Glutamatergic neuron (in vitro differentiated cells): Measurements from ENCODE around the gene KIAA0753. TPM values are rescaled to one million over a fixed set of nuclear protein-coding genes. Genes with fewer than 3 reads are reported as not detected.

ENCODE experiments used
- DNase-seq: peaks from one replicate; pipeline ENCODE4 v3.0.0; 2022
- H3K27ac Mint-ChIP-seq: one replicate; pipeline ENCODE4 v1.8.0; 2020; ENCODE audit warnings: mild to moderate bottlenecking, mixed read lengths, inconsistent platforms; ENCODE audit not compliant: unreplicated experiment
- H3K27me3 Mint-ChIP-seq: one replicate; pipeline ENCODE4 v1.8.0; 2020; ENCODE audit warnings: mild to moderate bottlenecking, moderate library complexity, mixed read lengths, inconsistent platforms; ENCODE audit not compliant: unreplicated experiment
- H3K36me3 Mint-ChIP-seq: one replicate; pipeline ENCODE4 v1.8.0; 2020; ENCODE audit warnings: mild to moderate bottlenecking, mixed read lengths, inconsistent platforms; ENCODE audit not compliant: unreplicated experiment
- H3K4me1 Mint-ChIP-seq: one replicate; pipeline ENCODE4 v1.8.0; 2020; ENCODE audit warnings: mild to moderate bottlenecking, low read depth, mixed read lengths, inconsistent platforms; ENCODE audit not compliant: unreplicated experiment
- H3K4me3 Mint-ChIP-seq: one replicate; pipeline ENCODE4 v1.8.0; 2020; ENCODE audit warnings: mild to moderate bottlenecking, mixed read lengths, inconsistent platforms; ENCODE audit not compliant: unreplicated experiment
- H3K9me3 Mint-ChIP-seq: one replicate; pipeline ENCODE4 v1.8.0; 2020; ENCODE audit warnings: mild to moderate bottlenecking, moderate library complexity, mixed read lengths, inconsistent platforms; ENCODE audit not compliant: unreplicated experiment
- CTCF ChIP-seq: fragments of 200-600 bp; sonication (generic); IDR thresholded peaks from one replicate; pipeline ENCODE4 v1.5.0; 2021; ENCODE audit not compliant: partially characterized antibody, unreplicated experiment
- total RNA-seq: library from RNA; stranded (reverse); fragmentation: NEBNext Ultra II Directional; extraction: Animal tissue kit (Norgen Biotek cat#: 25700); gene quantifications from one replicate; pipeline ENCODE4 v1.2.1, GENCODE V29; 2021; ENCODE audit not compliant: unreplicated experiment

The KIAA0753 gene
- total RNA-seq, 1 donor from 2014 or later, result 25.6 TPM

- H3K4me3 Mint-ChIP-seq, result no peak overlapping the region
- H3K4me1 Mint-ChIP-seq, result no peaks in the 10 kb centered on the region
- no peak overlapping the region for H3K27ac Mint-ChIP-seq
- no peak for DNase-seq
- no peaks in the 10 kb centered on the region for H3K36me3 Mint-ChIP-seq
- H3K9me3 Mint-ChIP-seq, result peaks cover 7% of the 10 kb centered on the region
- H3K27me3 Mint-ChIP-seq, result peaks cover 2% of the 10 kb centered on the region
- TF ChIP-seq CTCF, result no peak
Measured at GRCh38 chr17:6536053-6536452, 104.5 kb downstream of the KIAA0753 start.

GRCh38 chr17:6534846-6535514 lies 105.5 kb downstream of the KIAA0753 start:
- Mint-ChIP-seq H3K36me3 (no peaks in the 10 kb centered on the region), H3K4me1 (no peaks in the 10 kb centered on the region), H3K4me3 (no peak overlapping the region), H3K27me3 (peaks cover 2% of the 10 kb centered on the region), H3K9me3 (peaks cover 7% of the 10 kb centered on the region), H3K27ac (no peak overlapping the region)
- no peak for TF ChIP-seq CTCF
- no peak for DNase-seq

GRCh38 chr17:6532441-6532885 lies 108.0 kb downstream of the KIAA0753 start:
- H3K27ac Mint-ChIP-seq, result no peak overlapping the region
- H3K9me3 Mint-ChIP-seq, result no peaks in the 10 kb centered on the region
- DNase-seq, result no peak
- TF ChIP-seq CTCF, result no peak
- H3K27me3 Mint-ChIP-seq, result no peaks in the 10 kb centered on the region
- H3K36me3 Mint-ChIP-seq, result no peaks in the 10 kb centered on the region
- H3K4me1 Mint-ChIP-seq, result no peaks in the 10 kb centered on the region
- H3K4me3 Mint-ChIP-seq, result no peak overlapping the region

- TF ChIP-seq CTCF, result no peak
Measured at GRCh38 chr17:6531575-6531974, 108.9 kb downstream of the KIAA0753 start.

GRCh38 chr17:6530324-6530920 lies 110.1 kb downstream of the KIAA0753 start:
- no peak for TF ChIP-seq CTCF
- Mint-ChIP-seq H3K36me3 (no peaks in the 10 kb centered on the region), H3K27me3 (no peaks in the 10 kb centered on the region), H3K27ac (no peak overlapping the region), H3K9me3 (no peaks in the 10 kb centered on the region), H3K4me3 (no peak overlapping the region), H3K4me1 (no peaks in the 10 kb centered on the region)
- no peak for DNase-seq

More at GRCh38 chr17:6531575-6531974, 108.9 kb downstream of the KIAA0753 start:
- no peaks in the 10 kb centered on the region for H3K36me3 Mint-ChIP-seq
- H3K4me1 Mint-ChIP-seq, result no peaks in the 10 kb centered on the region
- no peaks in the 10 kb centered on the region for H3K9me3 Mint-ChIP-seq
- DNase-seq, result no peak
- H3K27me3 Mint-ChIP-seq, result no peaks in the 10 kb centered on the region
- no peak overlapping the region for H3K27ac Mint-ChIP-seq
- H3K4me3 Mint-ChIP-seq, result no peak overlapping the region
